Renal cortical epithelial cell (primary cell): ENCODE results near the gene C1D. TPM values are rescaled to one million over a fixed set of nuclear protein-coding genes. Genes with fewer than 3 reads are reported as not detected.
"Not testable (repeated sequence)": the region's sequence is repeated elsewhere in the genome, so short reads cannot be mapped to it uniquely, and the experiment has no call there.

Source experiments
- DNase-seq: peaks from one replicate; pipeline ENCODE4 v3.0.0-alpha.2; 2011; ENCODE audit warnings: low read depth
- total RNA-seq: library from RNA; depleted of rRNA; stranded (reverse); fragments of >200 nt; gene quantifications from 2 replicates; pipeline ENCODE4 v1.2.3, GENCODE V29; 2014

The C1D gene
- total RNA-seq, 1 donor from 2014 or later: 23.3 TPM

DNA sequence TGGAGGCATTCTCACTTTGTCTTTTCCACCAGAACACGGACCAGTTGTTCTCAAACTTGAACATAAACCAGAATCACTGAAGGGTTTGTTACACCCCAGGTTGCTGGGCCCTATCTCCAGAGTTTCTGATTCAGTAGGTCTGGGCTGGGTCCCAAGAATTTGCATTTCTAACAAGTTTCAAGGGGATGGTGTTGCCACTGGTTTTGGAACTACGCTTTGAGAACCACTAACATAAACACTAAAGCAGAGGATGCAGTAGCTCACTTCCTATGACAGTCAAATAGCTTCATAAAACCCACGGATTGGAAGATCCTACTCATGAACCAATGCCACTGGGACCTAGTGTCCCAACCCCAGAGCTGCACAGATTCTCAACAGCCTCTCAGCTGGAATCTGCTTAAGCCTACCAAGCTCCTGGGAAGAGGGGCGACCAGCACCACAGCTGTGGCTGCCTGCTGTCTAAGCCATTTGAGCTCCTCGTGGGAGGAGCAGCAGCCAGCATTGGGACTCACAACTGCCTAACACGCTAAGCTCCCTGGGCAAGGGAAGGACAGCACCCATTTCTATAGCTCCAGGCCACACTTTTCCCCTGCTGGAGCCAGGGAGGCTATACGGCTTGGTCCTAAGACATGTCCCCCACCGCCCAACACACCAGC, 62.5 kb downstream of the C1D start:
- DNase-seq: no peak

DNA sequence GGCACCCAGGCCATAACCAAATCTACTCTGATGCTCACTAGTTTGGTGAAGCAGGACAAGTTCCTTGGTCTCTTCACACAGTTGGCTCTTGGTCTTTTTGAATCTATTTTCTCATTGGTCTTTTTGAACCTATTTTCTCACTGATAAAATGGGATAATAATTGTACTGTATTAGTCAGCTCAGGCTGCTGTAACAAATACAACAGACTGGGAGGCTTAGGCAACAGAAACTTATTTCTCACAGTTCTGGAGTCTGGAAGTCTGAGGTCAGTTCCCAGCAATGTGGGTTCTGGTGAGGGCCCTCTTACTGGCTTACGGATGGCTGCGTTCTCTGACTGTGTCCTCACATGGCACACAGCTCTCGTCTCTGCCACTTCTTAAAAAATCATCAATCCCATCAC, 63.5 kb downstream of the C1D start:
- no peak for DNase-seq

- DNase-seq: no peak
These were observed 64.9 kb downstream of the C1D start for GRCh38 chr2:67997903-67998302.

- DNase-seq: peak; percentile 71
These were observed 65.3 kb downstream of the C1D start for GRCh38 chr2:67997528-67997900.

DNA sequence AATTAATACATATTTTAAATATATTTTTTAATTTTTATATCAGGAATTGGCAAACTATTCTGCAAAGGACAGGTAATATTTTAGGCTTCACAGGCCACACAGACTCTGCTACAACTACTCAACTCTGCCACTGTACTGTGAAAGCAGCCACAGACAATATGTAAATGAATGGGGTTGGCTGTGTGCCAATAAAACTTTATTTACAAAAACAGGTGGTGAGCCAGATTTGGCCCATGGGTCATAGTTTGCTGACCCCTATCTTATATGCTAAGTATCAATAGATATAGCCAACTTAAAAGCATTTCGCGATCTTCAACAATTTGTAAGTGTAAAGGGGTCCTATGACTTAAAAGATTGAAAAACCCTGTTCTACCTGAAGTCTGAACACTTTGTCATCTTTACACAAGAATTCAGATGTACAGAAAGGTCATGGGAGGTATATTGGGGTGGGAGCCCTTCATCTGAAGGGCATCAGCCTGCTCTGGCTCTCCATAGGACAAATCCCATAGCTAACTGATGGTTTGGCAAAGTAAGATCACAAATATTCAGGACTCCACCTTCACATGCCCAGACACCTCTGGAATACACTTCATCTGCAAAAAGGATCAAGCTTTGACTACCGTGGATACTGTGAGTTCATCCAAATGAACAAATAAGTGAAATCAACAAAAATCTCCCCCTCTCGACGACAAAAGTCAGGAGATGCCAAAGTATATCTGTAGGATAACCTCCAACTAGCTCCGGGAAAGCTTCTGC, 65.9 kb downstream of the C1D start:
- no peak for DNase-seq

DNA sequence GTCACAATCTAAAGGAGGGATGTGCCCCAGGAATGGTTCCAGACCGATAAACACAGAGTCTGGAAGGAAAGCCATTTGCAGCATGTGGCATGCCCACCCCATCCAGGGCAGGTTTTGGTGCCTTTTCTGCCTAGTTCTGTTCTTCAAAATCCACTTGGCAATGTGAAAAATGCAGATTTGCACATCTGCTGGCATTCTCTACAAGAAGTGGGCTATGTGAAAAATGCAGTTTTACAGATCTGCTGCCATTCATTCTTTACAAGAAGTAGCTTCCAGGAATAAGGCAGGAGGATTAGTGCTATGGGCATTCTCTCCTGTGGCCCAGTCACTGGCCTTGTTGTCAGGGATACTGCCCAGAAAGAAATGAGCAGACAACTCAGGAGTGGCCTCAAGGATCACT, 68.1 kb downstream of the C1D start:
- no peak for DNase-seq

GRCh38 chr2:67994069-67994468, 68.7 kb downstream of the C1D start:
- not testable (repeated sequence) for DNase-seq

GRCh38 chr2:67993329-67993728, 69.5 kb downstream of the C1D start:
- DNase-seq: no peak

GRCh38 chr2:67991456-67991855, 71.3 kb downstream of the C1D start:
- DNase-seq: no peak

Other genes starting within 250 kb of the C1D start
- gene PNO1, start 94.9 kb upstream of the C1D start, total RNA-seq: 12.8 and 19.8 TPM in 2 replicates
- 27.6 and 52.9 TPM in 2 replicates for gene PPP3R1, start 189.5 kb upstream of the C1D start, total RNA-seq